ENCODE results near the gene FHDC1.

The FHDC1 gene

GRCh38 chr4:152935143-152935542 lies 980 bp upstream of the FHDC1 start:
- DNase-seq (ENCODE audit: low read depth), result no peak

- no peak for DNase-seq (ENCODE audit: low read depth)
Observed at GRCh38 chr4:152936446-152937335, 568 bp downstream of the FHDC1 start.

- no peak for DNase-seq (ENCODE audit: low read depth)
Observed at GRCh38 chr4:152937336-152938236, 1.5 kb downstream of the FHDC1 start.

- DNase-seq (ENCODE audit: low read depth), result no peak
Observed at GRCh38 chr4:152938237-152938947, 2.3 kb downstream of the FHDC1 start.

GRCh38 chr4:152939621-152940020 lies 3.5 kb downstream of the FHDC1 start:
- no peak for DNase-seq (ENCODE audit: low read depth)

GRCh38 chr4:152940461-152940860 lies 4.3 kb downstream of the FHDC1 start:
- DNase-seq (ENCODE audit: low read depth), result no peak

GRCh38 chr4:152941411-152941810 lies 5.3 kb downstream of the FHDC1 start:
- no peak for DNase-seq (ENCODE audit: low read depth)

- DNase-seq (ENCODE audit: low read depth), result no peak
Observed at GRCh38 chr4:152942346-152942745, 6.2 kb downstream of the FHDC1 start.

- DNase-seq (ENCODE audit: low read depth), result no peak
Observed at GRCh38 chr4:152943672-152944071, 7.5 kb downstream of the FHDC1 start.

- DNase-seq (ENCODE audit: low read depth), result no peak
Observed at GRCh38 chr4:152944666-152945320, 8.7 kb downstream of the FHDC1 start.

- DNase-seq (ENCODE audit: low read depth), result no peak
Observed at GRCh38 chr4:152945639-152946038, 9.5 kb downstream of the FHDC1 start.

- DNase-seq (ENCODE audit: low read depth), result no peak
Observed at GRCh38 chr4:152946446-152946845, 10.3 kb downstream of the FHDC1 start.

GRCh38 chr4:152947311-152947710 lies 11.2 kb downstream of the FHDC1 start:
- no peak for DNase-seq (ENCODE audit: low read depth)

- DNase-seq (ENCODE audit: low read depth), result no peak
Observed at GRCh38 chr4:152949930-152950329, 13.8 kb downstream of the FHDC1 start.

GRCh38 chr4:152950402-152951274 lies 14.5 kb downstream of the FHDC1 start:
- no peak for DNase-seq (ENCODE audit: low read depth)

GRCh38 chr4:152951348-152951747 lies 15.2 kb downstream of the FHDC1 start:
- no peak for DNase-seq (ENCODE audit: low read depth)

GRCh38 chr4:152953514-152953913 lies 17.4 kb downstream of the FHDC1 start:
- no peak for DNase-seq (ENCODE audit: low read depth)

GRCh38 chr4:152954741-152955140 lies 18.6 kb downstream of the FHDC1 start:
- no peak for DNase-seq (ENCODE audit: low read depth)

- no peak for DNase-seq (ENCODE audit: low read depth)
Observed at GRCh38 chr4:152956147-152956546, 20.0 kb downstream of the FHDC1 start.

GRCh38 chr4:152956650-152957436 lies 20.7 kb downstream of the FHDC1 start:
- DNase-seq (ENCODE audit: low read depth), result no peak
